Muscle of back (tissue), 13 donors: ENCODE data around the gene FPR1. TPM values are rescaled to one million over a fixed set of nuclear protein-coding genes. Genes with fewer than 3 reads are reported as not detected.

Experiments used
- DNase-seq, 3 donors: peaks; one replicate each; pipeline versions ENCODE4 v3.0.0 to v3.0.0-alpha.2; 2013
- long read RNA-seq, 9 donors: transcript quantifications; one replicate each; lab custom pipeline, GENCODE V29; 2026
- polyA plus RNA-seq, 10 donors: library from polyadenylated mRNA; unstranded; fragments of 120-200 nt; gene quantifications; one replicate each; pipeline ENCODE4 v1.2.1, GENCODE V29; 2013; ENCODE audit not compliant: insufficient read length in 10 of 10

Gene FPR1, protein sequence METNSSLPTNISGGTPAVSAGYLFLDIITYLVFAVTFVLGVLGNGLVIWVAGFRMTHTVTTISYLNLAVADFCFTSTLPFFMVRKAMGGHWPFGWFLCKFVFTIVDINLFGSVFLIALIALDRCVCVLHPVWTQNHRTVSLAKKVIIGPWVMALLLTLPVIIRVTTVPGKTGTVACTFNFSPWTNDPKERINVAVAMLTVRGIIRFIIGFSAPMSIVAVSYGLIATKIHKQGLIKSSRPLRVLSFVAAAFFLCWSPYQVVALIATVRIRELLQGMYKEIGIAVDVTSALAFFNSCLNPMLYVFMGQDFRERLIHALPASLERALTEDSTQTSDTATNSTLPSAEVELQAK
- polyA plus RNA-seq, result 1 to 10 TPM in 9 of 10 donors, under 1 TPM in 1; 0.88 to 2.6 (median 1.7) TPM
- long read RNA-seq, donor 1, result 0 reads
- long read RNA-seq, donor 2, result 0 reads
- long read RNA-seq, donor 3, result 0 reads
- long read RNA-seq, donor 4, partial matches to known transcripts, result 0 of 2 reads
- long read RNA-seq, donor 4, other reads (novel, unspliced or antisense), result 0 of 2 reads
- long read RNA-seq, donor 5, partial matches to known transcripts, result 0 of 4 reads
- long read RNA-seq, donor 5, other reads (novel, unspliced or antisense), result 0 of 4 reads
- long read RNA-seq, donor 6, partial matches to known transcripts, result 0 of 1 reads
- long read RNA-seq, donor 6, other reads (novel, unspliced or antisense), result 0 of 1 reads
- long read RNA-seq, donor 7, result 0 reads
- long read RNA-seq, donor 8, result 0 reads
- long read RNA-seq, donor 9, result 0 reads

DNA sequence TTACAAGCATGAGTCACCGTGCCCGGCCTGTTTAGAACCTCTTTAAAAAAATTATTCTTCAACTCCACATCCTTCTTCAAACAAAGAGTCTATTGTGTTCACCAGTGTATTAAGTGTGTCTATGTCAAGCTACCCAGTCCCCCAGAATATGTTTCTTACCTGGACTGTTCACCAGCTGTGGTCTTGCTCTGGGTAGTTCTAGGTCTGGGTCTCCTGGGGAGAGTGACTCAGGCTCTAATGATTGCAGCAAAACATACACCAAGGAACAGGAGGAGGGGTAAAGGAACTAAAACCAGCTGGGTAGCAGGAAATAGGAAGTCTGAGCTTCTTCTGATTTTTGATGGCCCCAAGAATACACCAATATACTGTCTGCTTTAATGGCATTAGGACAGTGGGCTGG, at the start of gene FPR1:
Gene FPR1, minus strand, starts transcription at position 224 of the 400 bp plus-strand sequence. CDS start 4,884 bp downstream, outside the sequence.
- peak in 2 of 3 donors; percentile 14 to 22 for DNase-seq

DNA sequence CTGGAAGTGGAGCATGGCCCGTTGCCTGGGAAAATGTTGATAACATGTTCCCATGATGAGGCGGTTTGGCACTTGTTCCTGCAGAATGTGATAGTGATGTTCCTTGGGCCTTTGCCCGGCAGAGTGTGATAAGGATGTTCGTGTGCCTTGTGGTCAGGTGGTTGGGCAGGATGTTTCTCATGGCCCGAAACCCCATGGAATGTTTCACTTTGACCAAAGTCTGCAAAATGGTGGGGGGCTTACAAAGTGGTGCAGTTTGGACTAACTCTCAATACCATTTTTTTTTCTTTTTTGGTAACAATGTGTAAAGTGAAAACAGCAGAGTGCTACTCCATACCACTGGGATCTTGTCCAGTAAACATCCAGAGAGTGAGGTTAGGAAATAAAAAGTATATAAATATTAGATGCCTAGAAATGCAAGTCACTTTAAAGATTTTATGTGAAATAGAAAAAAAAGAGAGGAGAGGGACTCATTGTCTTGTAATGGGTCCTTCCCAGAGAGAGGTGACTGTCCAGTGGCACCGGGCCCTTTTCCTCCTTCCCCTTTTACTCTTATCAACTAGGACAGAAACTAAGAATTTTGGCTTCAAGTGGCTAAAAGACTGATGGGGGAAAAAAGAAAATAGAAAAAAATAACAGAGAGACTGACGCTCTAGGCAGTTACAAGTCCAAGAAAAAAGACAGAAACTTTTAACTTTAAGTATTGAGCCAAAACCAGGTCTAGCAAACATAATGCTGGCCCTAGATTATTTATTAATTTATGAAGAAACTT, 49.0 kb upstream of the FPR1 start:
- DNase-seq, result peak in 1 of 3 donors; percentile 53

DNA sequence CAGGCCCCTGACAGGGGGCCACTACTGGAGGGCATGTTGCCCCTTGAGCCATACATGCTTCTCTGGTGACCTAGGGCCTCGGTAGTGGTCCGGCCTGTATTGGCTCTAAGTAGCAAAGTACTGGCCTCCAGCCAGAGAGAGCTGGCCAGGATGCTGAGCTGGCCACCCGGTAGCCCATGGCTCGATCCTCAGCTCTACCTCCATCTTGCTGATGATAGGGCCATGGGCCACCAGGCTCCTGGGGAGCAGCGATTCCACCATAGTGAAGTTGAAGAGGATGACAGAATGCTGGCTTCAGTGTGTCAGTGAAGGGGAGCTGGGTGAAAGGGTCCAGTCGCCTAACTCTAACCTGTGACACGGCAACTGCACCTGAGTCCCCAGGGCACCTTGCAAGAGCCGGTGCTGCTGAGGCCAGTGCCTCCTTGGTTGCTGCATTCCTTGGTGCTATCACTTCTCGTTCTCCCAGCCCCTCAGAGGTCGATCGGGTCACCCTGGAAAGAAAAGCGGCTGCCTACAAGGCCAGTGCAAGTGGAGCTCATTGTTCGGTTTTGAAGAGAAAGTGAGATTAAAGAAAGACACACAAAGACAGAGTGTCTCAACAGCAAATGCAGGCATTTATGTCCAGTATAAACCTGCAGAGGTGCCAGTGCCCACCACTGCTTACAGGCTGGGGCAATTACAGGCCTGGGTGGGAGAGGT, 48.2 kb upstream of the FPR1 start:
- DNase-seq, result no peak

DNA sequence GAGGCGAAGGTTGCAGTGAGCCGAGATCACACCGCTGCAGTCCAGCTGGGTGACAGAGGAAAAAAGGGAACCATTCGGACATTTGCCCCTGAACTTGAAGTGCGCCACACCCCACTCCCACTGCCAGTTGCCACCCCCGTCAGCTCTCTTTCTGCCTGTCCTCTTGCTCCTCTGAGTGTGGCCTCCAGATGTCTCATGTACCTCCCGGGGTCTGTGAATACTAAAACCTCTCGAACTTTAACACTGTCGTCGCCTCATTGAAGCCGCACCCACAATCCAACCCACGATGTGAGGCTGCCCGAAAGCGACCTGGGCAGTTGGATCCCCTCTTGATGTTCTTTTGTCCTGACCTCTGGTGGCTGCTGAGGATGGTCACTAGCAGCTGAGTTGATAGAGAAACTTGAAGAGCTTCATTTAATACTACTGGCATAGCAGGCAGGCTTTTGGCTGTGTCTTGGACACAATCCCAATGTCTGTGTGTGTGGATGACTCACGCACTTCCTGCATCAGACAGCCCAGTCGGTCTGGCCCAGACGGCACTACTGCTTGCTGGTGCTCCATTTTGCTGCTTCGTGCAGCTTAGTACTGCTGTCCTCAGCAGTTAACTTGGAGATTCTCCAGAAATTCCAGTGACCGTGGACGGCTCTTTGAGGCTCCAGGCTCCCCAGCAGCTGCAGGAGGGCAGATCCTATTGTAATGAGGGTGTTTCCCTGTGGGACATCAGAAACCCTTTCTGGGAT, 47.5 kb upstream of the FPR1 start:
- peak; percentile 72 to 85 (median 81) for DNase-seq

DNA sequence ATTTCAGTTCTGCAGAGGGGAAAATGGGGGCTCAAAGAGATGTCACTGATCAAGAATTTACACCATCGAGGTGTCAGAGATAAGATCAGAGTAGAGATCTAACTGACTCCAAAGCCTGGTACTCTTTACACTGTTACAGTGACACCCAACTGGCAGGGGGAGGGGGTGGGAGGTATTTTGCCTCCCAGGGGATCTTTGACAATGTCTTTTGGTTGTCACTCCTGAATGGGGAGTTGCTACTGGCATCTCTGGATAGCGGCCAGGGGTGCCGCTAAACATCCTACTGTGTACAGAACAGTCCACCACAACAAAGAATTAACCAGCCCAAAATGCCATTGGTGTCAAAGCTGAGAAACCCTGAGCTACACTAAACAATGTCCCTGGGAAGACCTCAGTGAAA, 46.4 kb upstream of the FPR1 start:
- no peak for DNase-seq

DNA sequence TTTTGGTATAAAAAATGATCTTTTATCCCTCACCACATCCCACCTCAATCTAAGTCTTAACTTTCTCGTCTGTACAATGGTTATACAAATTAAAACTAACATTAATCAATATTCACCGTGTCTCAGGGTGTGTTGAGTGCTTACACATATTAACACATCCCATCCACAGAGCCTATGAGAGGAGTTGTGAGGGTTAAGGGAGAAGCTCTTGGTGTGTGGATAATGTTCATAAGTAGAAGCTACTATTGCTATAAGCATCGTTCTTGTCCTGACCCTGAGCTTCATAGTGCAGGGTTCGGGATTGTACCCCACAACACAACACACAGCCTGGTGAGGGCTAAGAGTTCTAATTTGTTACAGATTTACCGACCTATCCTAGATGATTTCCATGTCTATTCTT, 45.8 kb upstream of the FPR1 start:
- DNase-seq, result no peak

DNA sequence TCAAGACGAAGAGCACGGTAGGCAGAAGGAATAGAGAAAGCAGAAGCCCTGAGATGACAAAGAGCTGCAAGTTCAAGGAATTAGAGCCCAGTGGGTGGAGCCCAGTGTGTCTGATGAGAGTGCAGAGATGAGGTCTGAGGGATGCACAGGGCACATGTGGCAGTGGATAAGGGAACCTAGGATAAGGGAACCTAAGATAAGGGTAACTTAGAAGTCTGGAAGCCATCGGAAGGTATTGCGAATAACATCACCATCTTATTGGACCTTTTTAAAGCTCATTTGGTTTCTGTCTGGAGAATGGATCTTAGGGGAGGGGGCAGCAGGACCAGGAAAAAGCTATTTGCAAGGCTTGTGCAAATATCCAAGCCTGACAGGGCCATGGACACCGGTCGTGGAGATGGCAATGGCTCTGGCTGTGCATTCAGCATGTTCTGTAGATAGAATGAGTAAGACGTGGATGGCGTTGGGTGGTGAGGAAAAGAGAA, 44.6 kb upstream of the FPR1 start:
- DNase-seq, result no peak

DNA sequence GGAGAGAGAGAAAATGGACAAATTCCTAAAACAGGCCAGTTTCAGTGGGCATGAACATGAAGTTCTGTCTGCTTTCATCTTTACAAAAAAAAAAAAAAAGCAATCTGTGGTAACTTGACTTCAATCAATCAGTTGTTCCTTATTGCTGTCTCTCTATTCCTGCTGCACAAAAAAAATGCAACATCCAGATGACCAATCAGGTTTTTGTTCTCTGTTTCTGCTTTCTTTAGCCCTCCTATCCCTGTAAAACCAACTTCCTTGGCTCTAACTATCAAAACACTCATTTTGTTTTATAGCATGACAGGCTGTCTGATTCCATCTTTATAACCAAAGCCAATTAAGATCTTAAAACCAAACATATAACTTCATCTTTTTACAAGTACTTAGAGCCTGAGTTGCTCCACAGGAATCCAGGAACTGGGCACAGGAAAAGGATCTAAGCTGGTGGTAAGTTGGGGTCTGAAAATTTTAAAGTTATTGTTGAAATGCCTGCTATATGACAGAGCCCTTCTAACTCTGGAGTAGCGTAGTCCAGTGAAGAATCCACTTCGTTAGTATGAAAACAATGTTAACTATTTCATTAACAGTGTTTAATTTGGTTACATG, 43.3 kb upstream of the FPR1 start, which contains the start of gene FPR3:
Gene FPR3, plus strand, starts transcription at position 273 of the 606 bp plus-strand sequence. CDS start 28,592 bp downstream, outside the sequence.
- no peak for DNase-seq

DNA sequence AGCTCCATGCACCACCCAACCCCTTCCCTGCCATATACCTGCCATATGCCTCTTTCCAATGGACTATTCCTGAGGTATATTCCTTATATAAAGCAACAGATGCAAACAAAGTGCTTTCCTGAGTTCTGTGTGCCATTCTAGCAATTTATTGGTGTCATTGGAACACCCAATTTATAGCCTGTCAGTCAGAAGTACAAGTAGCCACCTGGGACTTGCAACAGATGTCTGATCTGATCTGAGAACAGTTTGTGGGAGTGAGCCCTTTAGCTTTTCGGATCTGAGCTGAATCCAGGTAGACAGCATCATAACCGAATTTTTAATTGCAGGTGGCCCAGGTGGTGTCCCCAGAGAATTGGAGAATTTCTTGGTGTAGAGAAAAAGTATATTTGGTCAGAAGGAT, 42.3 kb upstream of the FPR1 start:
- no peak for DNase-seq

DNA sequence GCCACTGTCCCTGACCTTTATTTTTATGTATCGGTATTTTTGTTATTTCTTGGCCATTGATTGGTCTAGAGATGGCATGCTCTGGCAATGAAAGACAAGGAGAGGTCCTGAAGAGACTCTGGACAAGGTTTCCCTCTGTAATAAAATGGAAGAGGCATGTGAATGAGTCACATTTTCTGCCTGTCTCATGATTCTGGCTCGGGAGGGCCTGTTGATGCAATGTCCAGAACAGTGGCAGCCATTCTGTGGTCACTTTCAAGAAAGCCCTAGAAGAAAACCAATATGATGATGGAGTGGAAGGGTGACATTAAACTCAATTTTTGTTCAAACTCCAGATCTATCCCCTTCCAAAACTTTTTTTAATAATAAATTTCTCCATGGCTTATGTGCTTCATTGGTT, 41.3 kb upstream of the FPR1 start:
- DNase-seq, result no peak

DNA sequence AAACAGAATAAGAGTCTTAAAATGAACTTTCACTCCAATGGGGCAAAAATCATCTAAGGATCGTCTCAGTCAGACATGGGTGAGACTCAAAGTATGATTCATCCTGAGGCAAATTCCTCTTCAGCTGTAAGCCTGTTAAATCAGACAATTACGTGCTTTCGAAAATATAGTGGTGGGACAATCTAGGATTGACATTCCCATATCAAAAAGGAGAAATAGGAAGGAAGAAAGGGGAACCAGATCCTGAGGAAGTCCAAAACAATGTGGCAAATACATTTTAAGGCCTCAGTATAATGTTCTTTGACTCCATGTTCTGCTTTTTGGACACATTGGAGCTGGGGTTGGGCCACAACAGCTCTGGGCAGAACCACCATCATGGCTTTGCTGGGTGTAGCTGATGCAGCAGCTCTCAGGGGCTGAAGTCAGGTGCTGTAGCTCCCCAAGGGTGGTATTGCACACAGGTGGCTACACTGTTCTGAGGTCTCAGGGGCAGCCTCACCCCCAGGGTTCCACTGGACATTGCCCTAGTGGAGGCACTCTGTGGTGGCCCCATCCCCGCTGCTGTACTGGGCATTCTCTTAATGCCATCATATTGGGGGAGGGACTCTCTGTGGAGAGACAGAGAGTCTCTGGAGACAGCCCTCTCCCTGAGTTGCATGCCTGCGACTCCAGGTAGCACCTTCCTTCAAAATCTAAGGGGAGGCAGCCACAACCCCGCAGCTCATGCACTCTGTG, 37.5 kb upstream of the FPR1 start:
- DNase-seq, result no peak

DNA sequence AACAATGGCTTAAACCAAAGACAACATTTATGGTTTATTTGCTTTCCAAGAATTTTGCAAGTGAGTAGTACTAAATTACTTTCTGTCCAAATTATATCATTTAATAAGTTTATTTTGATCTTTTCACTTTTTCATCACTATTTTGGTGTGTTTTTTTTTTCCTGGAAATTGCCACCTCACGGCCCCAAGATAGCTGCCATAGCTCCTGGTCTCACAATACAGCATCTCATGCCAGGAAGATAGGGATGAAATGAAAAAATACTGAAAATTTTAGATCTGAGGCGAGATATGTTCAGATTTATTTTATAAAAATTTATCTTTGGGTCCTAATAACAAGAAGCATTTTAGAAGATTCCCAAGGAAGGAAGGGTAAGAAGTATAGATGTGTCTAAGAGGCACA, 36.4 kb upstream of the FPR1 start:
- no peak for DNase-seq

DNA sequence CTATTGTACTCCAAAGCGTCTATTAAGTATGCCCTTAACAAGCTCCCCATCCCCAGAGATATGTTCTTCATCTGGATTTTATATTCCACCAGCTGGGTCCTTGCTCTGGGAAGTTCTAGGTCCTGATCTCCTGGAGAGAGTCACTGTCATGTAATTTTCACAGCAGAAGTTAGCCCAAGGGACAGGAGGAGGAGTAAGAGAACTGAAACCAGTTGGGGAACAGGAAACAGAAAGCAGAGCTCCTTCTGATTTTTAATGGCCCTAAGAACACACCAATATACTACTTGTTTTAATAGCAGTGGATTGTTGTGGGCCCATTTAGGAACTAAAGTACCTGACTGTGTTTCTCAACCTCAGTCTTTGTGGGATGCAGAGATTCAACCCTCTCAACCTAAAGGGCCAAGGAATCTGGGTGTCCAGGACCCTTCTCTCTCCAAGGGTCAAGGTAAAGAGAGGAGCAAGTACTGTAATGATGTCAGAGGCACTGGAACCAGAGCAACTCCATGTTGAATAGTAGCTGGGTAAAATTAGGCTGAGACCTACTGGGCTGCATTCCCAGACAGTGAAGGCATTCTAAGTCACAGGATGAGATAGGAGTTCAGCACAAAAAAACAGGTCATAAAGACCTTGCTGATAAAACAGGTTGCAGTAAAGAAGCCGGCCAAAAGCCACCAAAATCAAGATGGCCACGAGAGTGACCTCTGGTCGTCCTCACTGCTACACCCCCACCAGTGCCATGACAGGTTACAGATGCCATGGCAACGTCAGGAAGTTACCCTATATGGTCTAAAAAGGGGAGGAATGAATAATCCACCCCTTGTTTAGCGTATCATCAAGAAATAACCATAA, 35.2 kb upstream of the FPR1 start:
- no peak for DNase-seq

DNA sequence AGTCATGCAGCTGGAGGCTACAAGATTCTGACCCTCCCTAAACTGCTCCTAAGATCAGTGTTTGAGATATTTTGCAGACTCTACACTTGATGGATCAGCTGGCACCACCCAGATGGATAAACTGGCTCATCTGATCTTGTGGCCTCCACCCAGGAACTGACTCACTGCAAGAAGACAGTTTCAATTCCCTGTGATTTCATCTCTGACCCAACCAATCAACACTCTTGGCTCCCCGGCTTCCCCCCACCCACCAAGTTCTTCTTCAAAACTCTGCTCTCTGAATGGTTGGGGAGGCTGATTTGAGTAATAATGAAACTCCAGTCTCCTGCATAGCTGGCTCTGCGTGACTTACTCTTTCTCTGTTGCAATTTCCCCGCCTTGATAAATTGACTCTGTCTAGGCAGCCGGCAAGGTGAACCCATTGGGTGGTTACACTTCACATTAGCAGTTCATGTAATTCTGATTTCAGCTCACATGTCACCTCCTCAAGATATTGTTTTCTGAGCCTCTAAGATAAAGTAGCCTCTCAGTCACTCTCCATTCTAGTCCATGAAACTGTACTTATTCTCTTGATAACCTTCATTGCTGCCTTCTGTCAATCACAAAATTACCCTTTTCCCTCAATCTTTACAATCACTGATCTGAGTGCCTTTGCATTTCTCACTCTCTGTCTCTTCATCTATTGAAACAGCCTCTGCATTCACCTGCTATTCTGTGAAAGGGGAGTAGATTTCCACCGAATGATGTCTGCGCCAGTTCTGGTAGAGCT, 33.4 kb upstream of the FPR1 start:
- DNase-seq, result peak in 1 of 3 donors; percentile 11

DNA sequence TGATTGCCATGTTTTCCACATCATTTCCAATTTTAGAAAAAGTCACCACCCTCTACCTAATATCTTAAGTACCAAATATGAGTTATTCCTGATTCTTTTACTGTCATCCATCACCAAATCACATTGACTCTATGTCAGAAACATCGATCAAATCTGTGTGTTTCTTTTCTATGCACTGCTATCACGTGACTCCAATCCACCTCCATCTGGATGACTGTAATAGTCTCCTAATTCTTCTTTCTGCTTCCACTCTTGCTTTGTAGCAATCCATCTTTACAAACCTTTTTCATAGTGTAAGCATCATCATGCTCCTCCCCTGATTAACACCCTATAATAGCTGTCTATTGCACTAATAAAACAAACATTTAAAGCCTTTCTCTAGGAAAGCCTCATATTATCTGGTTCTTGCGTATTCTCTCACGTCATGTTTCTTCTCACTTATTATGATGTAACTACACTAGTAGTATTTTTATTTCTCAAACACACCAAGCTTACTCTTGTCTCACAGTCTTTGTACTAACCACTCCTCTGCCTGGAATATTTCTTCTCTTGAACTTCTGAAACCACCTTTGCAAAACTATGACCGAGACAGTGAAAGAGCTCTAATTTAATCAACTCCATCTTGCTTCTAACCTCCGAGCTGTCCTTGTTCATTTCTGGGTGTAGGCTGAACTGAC, 32.6 kb upstream of the FPR1 start:
- no peak for DNase-seq

DNA sequence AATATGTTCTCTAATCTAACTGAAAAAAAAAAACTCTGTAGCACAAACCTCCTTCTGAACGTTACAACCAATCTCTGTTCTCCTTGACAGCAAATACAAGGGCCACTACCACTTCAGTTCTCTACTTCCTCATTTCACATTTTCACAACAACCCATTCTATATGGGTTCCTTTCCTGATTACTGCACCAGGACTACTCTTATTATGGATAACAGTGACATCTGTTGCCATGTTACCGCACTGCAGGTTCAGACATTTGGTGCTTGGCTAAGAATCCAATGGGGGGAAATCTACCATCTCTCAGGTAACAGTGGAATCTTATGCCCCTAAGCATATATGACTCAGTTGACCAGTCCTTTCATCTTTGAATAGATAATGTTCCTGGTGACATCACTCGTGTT, 31.7 kb upstream of the FPR1 start:
- DNase-seq, result no peak

DNA sequence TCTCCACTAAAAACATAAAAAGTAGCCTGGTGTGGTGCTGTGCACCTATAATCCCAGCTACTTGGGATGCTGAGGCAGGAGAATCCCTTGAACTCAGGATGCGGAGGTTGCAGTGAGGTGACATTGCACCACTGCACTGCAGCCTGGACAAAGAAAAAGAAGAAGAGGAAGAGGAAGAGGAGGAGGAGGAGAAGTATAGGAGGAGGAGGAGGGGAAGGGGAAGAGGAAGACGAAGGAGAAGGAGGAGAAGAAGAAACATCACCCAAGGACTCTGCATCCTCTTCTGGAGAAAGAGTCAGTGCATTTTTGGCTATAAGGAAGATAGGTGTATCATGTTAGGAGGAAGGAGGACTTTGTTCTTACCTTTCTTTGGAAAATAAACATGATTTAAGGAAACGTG, 30.3 kb upstream of the FPR1 start:
- DNase-seq, result no peak
